ENCODE results near the gene PLCXD3.
A peak's percentile ranks its signal among the peaks of the same experiment; 100 is the strongest.

PLCXD3 gene

GRCh38 chr5:41412496-41412895 is 97.9 kb downstream of the PLCXD3 start:
- no peak for DNase-seq

GRCh38 chr5:41410737-41411136 is 99.7 kb downstream of the PLCXD3 start:
- no peak for DNase-seq

GRCh38 chr5:41410307-41410706 is 100.1 kb downstream of the PLCXD3 start:
- DNase-seq, result no peak

- no peak for DNase-seq
These were observed 101.5 kb downstream of the PLCXD3 start for GRCh38 chr5:41408676-41409443.

- DNase-seq, result no peak
These were observed 103.5 kb downstream of the PLCXD3 start for GRCh38 chr5:41406936-41407335.

GRCh38 chr5:41406424-41406823 is 104.0 kb downstream of the PLCXD3 start:
- DNase-seq, result no peak

GRCh38 chr5:41404757-41405156 is 105.6 kb downstream of the PLCXD3 start:
- DNase-seq, result no peak

GRCh38 chr5:41403846-41404245 is 106.6 kb downstream of the PLCXD3 start:
- DNase-seq, result no peak

GRCh38 chr5:41402845-41403244 is 107.6 kb downstream of the PLCXD3 start:
- no peak for DNase-seq

- DNase-seq, result no peak
These were observed 110.6 kb downstream of the PLCXD3 start for GRCh38 chr5:41399839-41400238.

GRCh38 chr5:41392016-41392415 is 118.4 kb downstream of the PLCXD3 start:
- DNase-seq, result no peak

- no peak for DNase-seq
These were observed 135.8 kb downstream of the PLCXD3 start for GRCh38 chr5:41374631-41375030.

GRCh38 chr5:41373230-41373629 is 137.2 kb downstream of the PLCXD3 start:
- DNase-seq, result no peak

GRCh38 chr5:41371738-41372137 is 138.7 kb downstream of the PLCXD3 start:
- DNase-seq, result no peak

- DNase-seq, result no peak
These were observed 139.9 kb downstream of the PLCXD3 start for GRCh38 chr5:41370482-41370881.

GRCh38 chr5:41369799-41370198 is 140.6 kb downstream of the PLCXD3 start:
- no peak for DNase-seq

GRCh38 chr5:41368158-41368557 is 142.2 kb downstream of the PLCXD3 start:
- DNase-seq, result no peak

- no peak for DNase-seq
These were observed 145.0 kb downstream of the PLCXD3 start for GRCh38 chr5:41365369-41365768.

GRCh38 chr5:41364346-41364745 is 146.1 kb downstream of the PLCXD3 start:
- DNase-seq, result no peak

GRCh38 chr5:41363343-41363986 is 146.9 kb downstream of the PLCXD3 start:
- DNase-seq, result no peak

GRCh38 chr5:41356786-41357185 is 153.6 kb downstream of the PLCXD3 start:
- no peak for DNase-seq

GRCh38 chr5:41349846-41350245 is 160.6 kb downstream of the PLCXD3 start:
- no peak for DNase-seq

GRCh38 chr5:41347569-41347968 is 162.8 kb downstream of the PLCXD3 start:
- DNase-seq, result no peak

- peak in 1 of 2 experiments; percentile 20 for DNase-seq
These were observed 163.8 kb downstream of the PLCXD3 start for GRCh38 chr5:41346609-41347008.

GRCh38 chr5:41345295-41345694 is 165.1 kb downstream of the PLCXD3 start:
- no peak for DNase-seq

All from SHP77 (cell line).